Smooth muscle cell (in vitro differentiated cells): ENCODE measurements around the gene MACO1. TPM values are rescaled to one million over a fixed set of nuclear protein-coding genes. Genes with fewer than 3 reads are reported as not detected.
"Not testable (repeated sequence)": the region's sequence is repeated elsewhere in the genome, so short reads cannot be mapped to it uniquely, and the experiment has no call there.

Experiments used
- DNase-seq: peaks from one replicate; lab custom pipeline; 2025; ENCODE audit not compliant: unreplicated experiment; lab: John Stamatoyannopoulos, UW
- H2AFZ ChIP-seq: fragments of 200-600 bp; sonication (generic); 2 replicates; pipeline ENCODE4 v1.6.0; 2016; ENCODE audit warnings: antibody characterized with exemption, low read depth, mild to moderate bottlenecking
- H3F3A ChIP-seq: fragments of 200-600 bp; sonication (generic); 2 replicates; pipeline ENCODE4 v1.6.0; 2017; ENCODE audit warnings: antibody characterized with exemption, low read depth
- H3K27ac ChIP-seq: fragments of 200-600 bp; sonication (generic); 2 replicates; pipeline ENCODE4 v1.5.1; 2016; ENCODE audit warnings: low read depth, mild to moderate bottlenecking
- H3K27me3 ChIP-seq: fragments of 200-600 bp; sonication (generic); 2 replicates; pipeline ENCODE4 v1.6.1; 2016; ENCODE audit warnings: low read depth, mild to moderate bottlenecking
- H3K36me3 ChIP-seq: fragments of 200-600 bp; sonication (generic); 2 replicates; pipeline ENCODE4 v1.5.1; 2016; ENCODE audit warnings: low read depth
- H3K4me1 ChIP-seq: fragments of 200-600 bp; sonication (generic); 2 replicates; pipeline ENCODE4 v1.5.1; 2016; ENCODE audit warnings: low read depth
- H3K4me2 ChIP-seq: fragments of 200-600 bp; sonication (generic); 2 replicates; pipeline ENCODE4 v1.6.0; 2016; ENCODE audit warnings: mild to moderate bottlenecking
- H3K4me3 ChIP-seq: fragments of 200-600 bp; sonication (generic); 2 replicates; pipeline ENCODE4 v1.5.1; 2016; ENCODE audit warnings: mild to moderate bottlenecking
- H3K79me2 ChIP-seq: fragments of 200-600 bp; sonication (generic); 2 replicates; pipeline ENCODE4 v1.6.0; 2016; ENCODE audit warnings: low read depth, mild to moderate bottlenecking
- H3K9ac ChIP-seq: fragments of 200-600 bp; sonication (generic); 2 replicates; pipeline ENCODE4 v1.6.0; 2016; ENCODE audit warnings: low read depth
- H3K9me3 ChIP-seq: fragments of 200-600 bp; sonication (generic); replicated peaks from 2 replicates; pipeline ENCODE4 v1.5.1; 2016; ENCODE audit warnings: low read depth
- H4K20me1 ChIP-seq: fragments of 200-600 bp; sonication (generic); 2 replicates; pipeline ENCODE4 v1.6.0; 2016; ENCODE audit warnings: low read depth
- WGBS: methylation state at CpG from one replicate; pipeline ENCODE4 v1.1.7; 2016; ENCODE audit warnings: low lambda C conversion rate; 5-methylcytosine and 5-hydroxymethylcytosine counted together
- polyA plus RNA-seq: library from polyadenylated mRNA; unstranded; fragments of >200 nt; fragmentation: Nextera tagmentation; extraction: Ambion mirVana; gene quantifications from 2 replicates; pipeline ENCODE4 v1.2.1, GENCODE V29; 2016
- total RNA-seq: library from RNA; depleted of rRNA; stranded (reverse); fragments of >200 nt; gene quantifications from 2 replicates; pipeline ENCODE4 v1.2.3, GENCODE V29; 2014
- TF ChIP-seq, protein P1 (sequence below): fragments of 200-600 bp; sonication (generic); IDR thresholded peaks from 2 replicates; pipeline ENCODE4 v1.5.1; 2017; ENCODE audit warnings: borderline replicate concordance, mild to moderate bottlenecking, antibody characterized with exemption; ENCODE audit not compliant: insufficient read depth, poor library complexity, severe bottlenecking

Gene MACO1
- total and polyA plus RNA-seq, 2 experiments from 2014 or later, result 19.8 to 29.8 TPM

GRCh38 chr1:25456502-25456901, 25.8 kb downstream of the MACO1 start:
- peaks cover 27% of the 10 kb centered on the region for H3K36me3 ChIP-seq
- TF ChIP-seq, protein P1, sequence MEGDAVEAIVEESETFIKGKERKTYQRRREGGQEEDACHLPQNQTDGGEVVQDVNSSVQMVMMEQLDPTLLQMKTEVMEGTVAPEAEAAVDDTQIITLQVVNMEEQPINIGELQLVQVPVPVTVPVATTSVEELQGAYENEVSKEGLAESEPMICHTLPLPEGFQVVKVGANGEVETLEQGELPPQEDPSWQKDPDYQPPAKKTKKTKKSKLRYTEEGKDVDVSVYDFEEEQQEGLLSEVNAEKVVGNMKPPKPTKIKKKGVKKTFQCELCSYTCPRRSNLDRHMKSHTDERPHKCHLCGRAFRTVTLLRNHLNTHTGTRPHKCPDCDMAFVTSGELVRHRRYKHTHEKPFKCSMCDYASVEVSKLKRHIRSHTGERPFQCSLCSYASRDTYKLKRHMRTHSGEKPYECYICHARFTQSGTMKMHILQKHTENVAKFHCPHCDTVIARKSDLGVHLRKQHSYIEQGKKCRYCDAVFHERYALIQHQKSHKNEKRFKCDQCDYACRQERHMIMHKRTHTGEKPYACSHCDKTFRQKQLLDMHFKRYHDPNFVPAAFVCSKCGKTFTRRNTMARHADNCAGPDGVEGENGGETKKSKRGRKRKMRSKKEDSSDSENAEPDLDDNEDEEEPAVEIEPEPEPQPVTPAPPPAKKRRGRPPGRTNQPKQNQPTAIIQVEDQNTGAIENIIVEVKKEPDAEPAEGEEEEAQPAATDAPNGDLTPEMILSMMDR, result no peak
- H4K20me1 ChIP-seq, result peaks cover 26% of the 10 kb centered on the region
- no peak overlapping the region for H3K4me3 ChIP-seq
- no peak overlapping the region for H3K27ac ChIP-seq
- DNase-seq, result no peak
- no peaks in the 10 kb centered on the region for H3F3A ChIP-seq
- no peaks in the 10 kb centered on the region for H3K27me3 ChIP-seq
- H3K9ac ChIP-seq, result no peak overlapping the region
- WGBS, result 98% methylated on average over 4 of the region's 4 CpGs
- H2AFZ ChIP-seq, result no peak overlapping the region
- no peaks in the 10 kb centered on the region for H3K9me3 ChIP-seq
- peaks cover 15% of the 10 kb centered on the region for H3K79me2 ChIP-seq
- H3K4me1 ChIP-seq, result no peaks in the 10 kb centered on the region
- no peak overlapping the region for H3K4me2 ChIP-seq

GRCh38 chr1:25458541-25459298, 28.0 kb downstream of the MACO1 start:
- TF ChIP-seq, protein P1, result no peak
- H3K27ac ChIP-seq, result no peak overlapping the region
- no peak overlapping the region for H3K9ac ChIP-seq
- no peaks in the 10 kb centered on the region for H3F3A ChIP-seq
- H3K79me2 ChIP-seq, result peaks cover 24% of the 10 kb centered on the region
- no peak for DNase-seq
- H3K4me2 ChIP-seq, result no peak overlapping the region
- H3K36me3 ChIP-seq, result peaks cover 27% of the 10 kb centered on the region
- H3K4me1 ChIP-seq, result no peaks in the 10 kb centered on the region
- peaks cover 47% of the 10 kb centered on the region for H4K20me1 ChIP-seq
- H3K4me3 ChIP-seq, result no peak overlapping the region
- H3K27me3 ChIP-seq, result no peaks in the 10 kb centered on the region
- H3K9me3 ChIP-seq, result no peaks in the 10 kb centered on the region
- WGBS, result 87% methylated on average over 7 of the region's 7 CpGs
- no peak overlapping the region for H2AFZ ChIP-seq

GRCh38 chr1:25460020-25460419, 29.3 kb downstream of the MACO1 start:
- peaks cover 52% of the 10 kb centered on the region for H4K20me1 ChIP-seq
- H3K4me3 ChIP-seq, result no peak overlapping the region
- no peak for DNase-seq
- no peaks in the 10 kb centered on the region for H3K4me1 ChIP-seq
- H3K36me3 ChIP-seq, result peaks cover 24% of the 10 kb centered on the region
- H3K4me2 ChIP-seq, result no peak overlapping the region
- H3K9ac ChIP-seq, result no peak overlapping the region
- no peak overlapping the region for H2AFZ ChIP-seq
- no peaks in the 10 kb centered on the region for H3F3A ChIP-seq
- H3K9me3 ChIP-seq, result no peaks in the 10 kb centered on the region
- 99% methylated on average over 3 of the region's 3 CpGs for whole genome bisulfite sequencing
- H3K79me2 ChIP-seq, result peaks cover 32% of the 10 kb centered on the region
- TF ChIP-seq, protein P1, result no peak
- no peaks in the 10 kb centered on the region for H3K27me3 ChIP-seq
- no peak overlapping the region for H3K27ac ChIP-seq

- not testable (repeated sequence) for H2AFZ ChIP-seq
Measured at GRCh38 chr1:25460816-25461215, 30.1 kb downstream of the MACO1 start.

More at GRCh38 chr1:25460816-25461215, 30.1 kb downstream of the MACO1 start:
- Histone ChIP-seq H3K79me2 (peaks cover 36% of the 10 kb centered on the region), H4K20me1 (peaks cover 60% of the 10 kb centered on the region), H3K36me3 (peaks cover 24% of the 10 kb centered on the region)
- H3K4me2 ChIP-seq, DNase-seq, H3K27me3 ChIP-seq, H3K4me1 ChIP-seq, H3K4me3 ChIP-seq, H3K9ac ChIP-seq, H3F3A ChIP-seq, H3K9me3 ChIP-seq, H3K27ac ChIP-seq: not testable (repeated sequence)
- 99% methylated on average over 3 of the region's 4 CpGs for WGBS
